Subcutaneous abdominal adipose tissue (tissue), 5 donors: ENCODE data around the gene KCNS1.

Experiments used
- H3K27ac ChIP-seq: one replicate; pipeline ENCODE4 v1.7.0; 2013; ENCODE audit warnings: low read depth, mild to moderate bottlenecking, inconsistent platforms, low read length, moderate library complexity
- H3K27me3 ChIP-seq, 5 donors: one replicate each; pipeline ENCODE4 v1.7.0; 2013; ENCODE audit warnings: low read length in 5 of 5, inconsistent platforms in 1 of 5; ENCODE audit not compliant: control insufficient read depth in 5 of 5, insufficient read depth in 4 of 5
- H3K36me3 ChIP-seq, 5 donors: one replicate each; pipeline ENCODE4 v1.7.0; 2013; ENCODE audit warnings: low read length in 5 of 5; ENCODE audit not compliant: control insufficient read depth in 5 of 5, insufficient read depth in 5 of 5
- H3K4me1 ChIP-seq, 5 donors: one replicate each; pipeline ENCODE4 v1.7.0; 2013; ENCODE audit warnings: low read length in 5 of 5, mild to moderate bottlenecking in 3 of 5, moderate library complexity in 1 of 5; ENCODE audit not compliant: control insufficient read depth in 5 of 5, insufficient read depth in 5 of 5
- H3K4me3 ChIP-seq, 5 donors: one replicate each; pipeline ENCODE4 v1.7.0; 2013; ENCODE audit warnings: low read length in 5 of 5, low read depth in 1 of 5
- H3K9ac ChIP-seq, 5 donors: one replicate each; pipeline ENCODE4 v1.7.0; 2013; ENCODE audit warnings: low read length in 5 of 5, mild to moderate bottlenecking in 4 of 5, moderate library complexity in 3 of 5
- H3K9me3 ChIP-seq, 5 donors: one replicate each; pipeline ENCODE4 v1.7.0; 2013; ENCODE audit warnings: low read length in 5 of 5; ENCODE audit not compliant: control insufficient read depth in 5 of 5
- donor health status: healthy.
- donor health status: healthy.
- donor health status: healthy.
- donor health status: healthy.
- donor health status: healthy.

The KCNS1 gene

GRCh38 chr20:45111285-45111684 lies 10.4 kb upstream of the KCNS1 start:
- H3K36me3 ChIP-seq = no peaks in the 10 kb centered on the region
- H3K9me3 ChIP-seq = no peaks in the 10 kb centered on the region
- H3K9ac ChIP-seq = no peak overlapping the region
- H3K27ac ChIP-seq = no peak overlapping the region
- no peaks in the 10 kb centered on the region for H3K4me1 ChIP-seq
- no peak overlapping the region for H3K4me3 ChIP-seq
- H3K27me3 ChIP-seq = peaks cover 10 to 37% (median 17%) of the 10 kb centered on the region in 5 donors

GRCh38 chr20:45110301-45110700 lies 9.4 kb upstream of the KCNS1 start:
- peaks cover 10 to 36% (median 20%) of the 10 kb centered on the region in 5 donors for H3K27me3 ChIP-seq
- H3K9ac ChIP-seq = no peak overlapping the region
- H3K4me1 ChIP-seq = no peaks in the 10 kb centered on the region
- no peaks in the 10 kb centered on the region for H3K36me3 ChIP-seq
- H3K27ac ChIP-seq = no peak overlapping the region
- H3K4me3 ChIP-seq = no peak overlapping the region
- no peaks in the 10 kb centered on the region for H3K9me3 ChIP-seq

GRCh38 chr20:45109634-45110033 lies 8.7 kb upstream of the KCNS1 start:
- H3K4me1 ChIP-seq = no peaks in the 10 kb centered on the region
- no peak overlapping the region for H3K27ac ChIP-seq
- no peaks in the 10 kb centered on the region for H3K36me3 ChIP-seq
- H3K27me3 ChIP-seq = peaks cover 10 to 29% (median 16%) of the 10 kb centered on the region in 5 donors
- no peak overlapping the region for H3K9ac ChIP-seq
- H3K9me3 ChIP-seq = no peaks in the 10 kb centered on the region
- no peak overlapping the region for H3K4me3 ChIP-seq

GRCh38 chr20:45105317-45105716 lies 4.4 kb upstream of the KCNS1 start:
- no peak overlapping the region for H3K4me3 ChIP-seq
- peaks cover 11 to 27% (median 13%) of the 10 kb centered on the region in 5 donors for H3K27me3 ChIP-seq
- peaks cover 0 to 4% (median 0%) of the 10 kb centered on the region in 5 donors for H3K4me1 ChIP-seq
- H3K9me3 ChIP-seq = no peaks in the 10 kb centered on the region
- H3K36me3 ChIP-seq = no peaks in the 10 kb centered on the region
- no peak overlapping the region for H3K27ac ChIP-seq
- no peak overlapping the region for H3K9ac ChIP-seq

GRCh38 chr20:45104786-45105185 lies 3.9 kb upstream of the KCNS1 start:
- Histone ChIP-seq H3K4me1 (peaks cover 0 to 4% (median 0%) of the 10 kb centered on the region in 5 donors), H3K27ac (no peak overlapping the region), H3K9ac (no peak overlapping the region), H3K27me3 (peaks cover 10 to 25% (median 18%) of the 10 kb centered on the region in 5 donors), H3K9me3 (no peaks in the 10 kb centered on the region), H3K4me3 (no peak overlapping the region), H3K36me3 (no peaks in the 10 kb centered on the region)

GRCh38 chr20:45103072-45103471 lies 2.1 kb upstream of the KCNS1 start:
- H3K9me3 ChIP-seq = no peaks in the 10 kb centered on the region
- no peak overlapping the region for H3K27ac ChIP-seq
- no peak overlapping the region for H3K9ac ChIP-seq
- H3K27me3 ChIP-seq = peaks cover 14 to 36% (median 30%) of the 10 kb centered on the region in 5 donors
- H3K4me3 ChIP-seq = no peak overlapping the region
- H3K36me3 ChIP-seq = no peaks in the 10 kb centered on the region
- peaks cover 0 to 6% (median 6%) of the 10 kb centered on the region in 5 donors for H3K4me1 ChIP-seq

GRCh38 chr20:45101333-45101850 lies 465 bp upstream of the KCNS1 start:
- Histone ChIP-seq H3K27ac (no peak overlapping the region), H3K4me3 (no peak overlapping the region), H3K4me1 (peaks cover 0 to 13% (median 12%) of the 10 kb centered on the region in 5 donors), H3K9ac (no peak overlapping the region), H3K9me3 (no peaks in the 10 kb centered on the region), H3K36me3 (no peaks in the 10 kb centered on the region), H3K27me3 (peaks cover 25 to 53% (median 45%) of the 10 kb centered on the region in 5 donors)

- no peaks in the 10 kb centered on the region for H3K9me3 ChIP-seq
- H3K4me1 ChIP-seq = peaks cover 0 to 13% (median 12%) of the 10 kb centered on the region in 5 donors
- H3K4me3 ChIP-seq = peak overlapping the region in 3 of 5 donors; percentile 24 to 40 (median 35)
- H3K27ac ChIP-seq = no peak overlapping the region
- no peaks in the 10 kb centered on the region for H3K36me3 ChIP-seq
- peaks cover 23 to 55% (median 49%) of the 10 kb centered on the region in 5 donors for H3K27me3 ChIP-seq
- no peak overlapping the region for H3K9ac ChIP-seq
These were observed 2.7 kb downstream of the KCNS1 start for GRCh38 chr20:45098103-45098773.

- Histone ChIP-seq H3K9ac (no peak overlapping the region), H3K36me3 (no peaks in the 10 kb centered on the region), H3K9me3 (no peaks in the 10 kb centered on the region), H3K27ac (no peak overlapping the region), H3K4me3 (peak overlapping the region in 3 of 5 donors; percentile 24 to 40 (median 35)), H3K27me3 (peaks cover 23 to 55% (median 49%) of the 10 kb centered on the region in 5 donors), H3K4me1 (peaks cover 0 to 13% (median 12%) of the 10 kb centered on the region in 5 donors)
These were observed 3.3 kb downstream of the KCNS1 start for GRCh38 chr20:45097485-45098102.

GRCh38 chr20:45096781-45097180 lies 4.1 kb downstream of the KCNS1 start:
- Histone ChIP-seq H3K27ac (no peak overlapping the region), H3K27me3 (peaks cover 23 to 55% (median 49%) of the 10 kb centered on the region in 5 donors), H3K4me1 (peaks cover 0 to 13% (median 12%) of the 10 kb centered on the region in 5 donors), H3K36me3 (no peaks in the 10 kb centered on the region), H3K4me3 (no peak overlapping the region), H3K9ac (no peak overlapping the region), H3K9me3 (no peaks in the 10 kb centered on the region)
